Astrocyte (in vitro differentiated cells and primary cell): ENCODE data around the gene COL12A1. TPM values are rescaled to one million over a fixed set of nuclear protein-coding genes. Genes with fewer than 3 reads are reported as not detected.
A peak's percentile ranks its signal among the peaks of the same experiment; 100 is the strongest.

Experiments
- DNase-seq: peaks from one replicate; pipeline ENCODE4 v3.0.0-alpha.2; 2010; ENCODE audit warnings: low read depth
- FAIRE-seq: peaks from 2 replicates; lab custom pipeline; 2011; peaks lifted over from hg19 to GRCh38; lab: Jason Lieb, UNC
- H2AFZ ChIP-seq: 2 replicates; pipeline ENCODE4 v1.6.0; 2012; ENCODE audit warnings: low read depth, low read length, inconsistent platforms
- H3K27ac ChIP-seq: 2 replicates; pipeline ENCODE4 v1.5.1; 2011; ENCODE audit warnings: low read depth, low read length, inconsistent platforms
- H3K27me3 ChIP-seq: 2 replicates; pipeline ENCODE4 v1.6.0; 2011; ENCODE audit warnings: low read length, inconsistent platforms; ENCODE audit not compliant: insufficient read depth
- H3K36me3 ChIP-seq: 2 replicates; pipeline ENCODE4 v1.5.1; 2011; ENCODE audit warnings: low read length, inconsistent platforms; ENCODE audit not compliant: insufficient read depth
- H3K4me1 ChIP-seq: 2 replicates; pipeline ENCODE4 v1.5.1; 2011; ENCODE audit warnings: low read length, inconsistent platforms; ENCODE audit not compliant: insufficient read depth
- H3K4me2 ChIP-seq: 2 replicates; pipeline ENCODE4 v1.6.0; 2012; ENCODE audit warnings: low read length, inconsistent platforms
- H3K4me3 ChIP-seq: 2 replicates; pipeline ENCODE4 v1.5.1; 2011; ENCODE audit warnings: low read depth, mild to moderate bottlenecking, low read length, inconsistent platforms; ENCODE audit not compliant: insufficient read depth
- H3K79me2 ChIP-seq: 2 replicates; pipeline ENCODE4 v1.6.0; 2012; ENCODE audit warnings: mild to moderate bottlenecking, low read length, inconsistent platforms; ENCODE audit not compliant: insufficient read depth
- H3K9ac ChIP-seq: 2 replicates; pipeline ENCODE4 v1.6.0; 2012; ENCODE audit warnings: mild to moderate bottlenecking, low read length, inconsistent platforms
- H3K9me3 ChIP-seq: 2 replicates; pipeline ENCODE4 v1.5.1; 2012; ENCODE audit warnings: low read depth, mild to moderate bottlenecking, low read length, inconsistent platforms; ENCODE audit not compliant: insufficient read depth
- H4K20me1 ChIP-seq: 2 replicates; pipeline ENCODE4 v1.6.0; 2012; ENCODE audit warnings: low read length, inconsistent platforms; ENCODE audit not compliant: insufficient read depth
- H3K27ac Mint-ChIP-seq: one replicate; pipeline ENCODE4 v1.8.0; 2021; ENCODE audit warnings: mild to moderate bottlenecking, mixed read lengths; ENCODE audit not compliant: unreplicated experiment
- H3K27me3 Mint-ChIP-seq: one replicate; pipeline ENCODE4 v1.8.0; 2021; ENCODE audit warnings: low read depth, mixed read lengths; ENCODE audit not compliant: unreplicated experiment
- H3K36me3 Mint-ChIP-seq: one replicate; pipeline ENCODE4 v1.8.0; 2021; ENCODE audit warnings: low read depth, mixed read lengths; ENCODE audit not compliant: unreplicated experiment
- H3K4me1 Mint-ChIP-seq: one replicate; pipeline ENCODE4 v1.8.0; 2021; ENCODE audit warnings: low read depth, mixed read lengths; ENCODE audit not compliant: unreplicated experiment
- H3K4me3 Mint-ChIP-seq: one replicate; pipeline ENCODE4 v1.8.0; 2021; ENCODE audit warnings: mild to moderate bottlenecking, moderate library complexity, mixed read lengths; ENCODE audit not compliant: unreplicated experiment
- H3K9me3 Mint-ChIP-seq: one replicate; pipeline ENCODE4 v1.8.0; 2021; ENCODE audit warnings: mild to moderate bottlenecking, mixed read lengths; ENCODE audit not compliant: unreplicated experiment
- EZH2 ChIP-seq: IDR thresholded peaks from 2 replicates; pipeline ENCODE4 v1.6.1; 2012; ENCODE audit warnings: mild to moderate bottlenecking, low read length, inconsistent platforms; ENCODE audit not compliant: insufficient read depth
- total RNA-seq: library from RNA; stranded (reverse); gene quantifications from 2 replicates; pipeline ENCODE4 v1.2.1, GENCODE V29; 2021
- TF ChIP-seq, protein P1 (sequence below): IDR thresholded peaks from 2 replicates; pipeline ENCODE4 v1.5.1; 2011; ENCODE audit warnings: low read depth, mild to moderate bottlenecking, inconsistent platforms, low read length, moderate library complexity; ENCODE audit not compliant: insufficient read depth

The COL12A1 gene
- total RNA-seq, 1 donor from 2014 or later, result 106 TPM

DNA sequence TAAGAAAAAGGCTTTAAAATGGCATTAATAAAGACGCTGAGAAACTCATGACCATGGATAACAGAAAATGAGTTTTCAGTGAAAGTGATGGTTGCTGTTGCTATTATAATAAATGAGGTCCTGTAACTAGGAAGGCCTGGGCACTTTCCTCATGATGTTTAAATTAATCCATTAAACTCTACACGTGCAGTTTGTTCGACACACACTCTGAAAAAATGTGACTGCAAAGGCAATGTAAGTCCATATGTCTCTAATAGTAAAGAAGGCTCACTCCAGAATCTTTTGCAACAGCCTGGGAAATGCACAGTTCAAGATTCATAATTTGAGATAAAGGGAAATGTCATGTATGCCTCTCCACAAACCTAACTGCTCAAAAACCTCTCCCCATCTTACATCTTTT is 153.4 kb downstream of the COL12A1 start:
- no peak for FAIRE-seq
- no peak overlapping the region for H3K4me3 Mint-ChIP-seq
- no peaks in the 10 kb centered on the region for H3K36me3 Mint-ChIP-seq

DNA sequence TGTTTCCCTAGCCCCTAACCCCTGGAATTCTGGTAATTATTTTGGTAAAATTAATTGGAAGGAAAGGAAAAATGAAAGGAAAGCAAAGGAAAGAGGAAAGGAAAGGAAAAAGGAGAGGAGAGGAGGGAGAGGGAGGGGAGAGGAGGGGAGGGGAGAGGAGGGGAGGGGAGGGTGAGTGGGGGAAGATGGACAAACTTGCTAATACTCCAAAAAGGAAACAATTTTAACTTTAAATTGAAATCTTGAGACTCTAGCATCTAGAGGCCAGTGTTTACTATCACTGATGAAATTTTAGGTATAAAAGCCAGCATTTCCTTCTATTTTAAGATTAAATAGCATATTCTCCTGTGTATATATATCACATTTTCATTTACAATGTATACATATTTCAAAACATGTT is 156.5 kb downstream of the COL12A1 start:
- Histone ChIP-seq H3K4me1 (no peaks in the 10 kb centered on the region), H3K79me2 (no peaks in the 10 kb centered on the region), H3K36me3 (no peaks in the 10 kb centered on the region), H3K4me2 (no peak overlapping the region), H3K9me3 (no peaks in the 10 kb centered on the region), H2AFZ (no peak overlapping the region), H4K20me1 (no peaks in the 10 kb centered on the region), H3K27ac (no peak overlapping the region), H3K9ac (no peak overlapping the region), H3K27me3 (no peaks in the 10 kb centered on the region), H3K4me3 (no peak overlapping the region)
- DNase-seq (no peak), FAIRE-seq (no peak)
- Mint-ChIP-seq H3K4me1 (peaks cover 1% of the 10 kb centered on the region), H3K36me3 (peaks cover 1% of the 10 kb centered on the region), H3K27me3 (no peaks in the 10 kb centered on the region), H3K27ac (no peak overlapping the region), H3K4me3 (no peak overlapping the region), H3K9me3 (peaks cover 6% of the 10 kb centered on the region)
- TF ChIP-seq EZH2, result no peak
- TF ChIP-seq, protein P1, sequence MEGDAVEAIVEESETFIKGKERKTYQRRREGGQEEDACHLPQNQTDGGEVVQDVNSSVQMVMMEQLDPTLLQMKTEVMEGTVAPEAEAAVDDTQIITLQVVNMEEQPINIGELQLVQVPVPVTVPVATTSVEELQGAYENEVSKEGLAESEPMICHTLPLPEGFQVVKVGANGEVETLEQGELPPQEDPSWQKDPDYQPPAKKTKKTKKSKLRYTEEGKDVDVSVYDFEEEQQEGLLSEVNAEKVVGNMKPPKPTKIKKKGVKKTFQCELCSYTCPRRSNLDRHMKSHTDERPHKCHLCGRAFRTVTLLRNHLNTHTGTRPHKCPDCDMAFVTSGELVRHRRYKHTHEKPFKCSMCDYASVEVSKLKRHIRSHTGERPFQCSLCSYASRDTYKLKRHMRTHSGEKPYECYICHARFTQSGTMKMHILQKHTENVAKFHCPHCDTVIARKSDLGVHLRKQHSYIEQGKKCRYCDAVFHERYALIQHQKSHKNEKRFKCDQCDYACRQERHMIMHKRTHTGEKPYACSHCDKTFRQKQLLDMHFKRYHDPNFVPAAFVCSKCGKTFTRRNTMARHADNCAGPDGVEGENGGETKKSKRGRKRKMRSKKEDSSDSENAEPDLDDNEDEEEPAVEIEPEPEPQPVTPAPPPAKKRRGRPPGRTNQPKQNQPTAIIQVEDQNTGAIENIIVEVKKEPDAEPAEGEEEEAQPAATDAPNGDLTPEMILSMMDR, result no peak

More for the DNA sequence above, 153.4 kb downstream of the COL12A1 start:
- no peaks in the 10 kb centered on the region for H3K4me1 Mint-ChIP-seq
- H3K27ac Mint-ChIP-seq, result no peak overlapping the region
- DNase-seq, result no peak
- no peaks in the 10 kb centered on the region for H3K27me3 Mint-ChIP-seq
- Histone ChIP-seq H3K36me3 (no peaks in the 10 kb centered on the region), H3K9me3 (no peaks in the 10 kb centered on the region), H4K20me1 (no peaks in the 10 kb centered on the region), H3K4me3 (no peak overlapping the region), H3K27me3 (no peaks in the 10 kb centered on the region), H3K79me2 (no peaks in the 10 kb centered on the region), H3K4me1 (no peaks in the 10 kb centered on the region), H2AFZ (no peak overlapping the region), H3K4me2 (no peak overlapping the region), H3K27ac (no peak overlapping the region), H3K9ac (no peak overlapping the region)
- no peak for TF ChIP-seq EZH2
- TF ChIP-seq, protein P1, result no peak
- peaks cover 4% of the 10 kb centered on the region for H3K9me3 Mint-ChIP-seq

DNA sequence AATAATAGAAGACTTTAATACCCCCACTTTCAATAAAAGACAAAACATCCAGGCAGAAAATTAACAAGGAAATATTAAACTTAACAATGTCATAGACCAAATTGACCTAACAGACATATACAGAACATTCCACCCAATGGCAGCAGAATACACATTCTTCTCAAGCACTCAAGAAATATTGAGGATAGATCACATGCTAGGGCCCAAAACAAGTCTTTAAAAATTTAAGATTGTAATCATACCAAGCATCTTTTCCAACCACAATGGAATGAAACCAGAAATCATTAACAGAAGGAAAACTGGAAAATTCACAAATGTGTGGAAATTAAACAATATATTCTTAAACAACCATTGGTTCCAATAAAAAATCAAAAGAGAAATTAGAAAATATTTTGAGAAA is 161.0 kb downstream of the COL12A1 start:
- peak overlapping the region; percentile 64 for H3K27ac Mint-ChIP-seq
- FAIRE-seq, result no peak

More for the DNA sequence above, 161.0 kb downstream of the COL12A1 start:
- peak; percentile 14 for DNase-seq
- H3K9me3 Mint-ChIP-seq, result peaks cover 20% of the 10 kb centered on the region
- no peaks in the 10 kb centered on the region for H3K9me3 ChIP-seq
- TF ChIP-seq, protein P1, result no peak
- no peak for TF ChIP-seq EZH2
- H3K27ac ChIP-seq, result no peak overlapping the region
- H3K9ac ChIP-seq, result no peak overlapping the region
- no peaks in the 10 kb centered on the region for H3K36me3 ChIP-seq
- H3K4me2 ChIP-seq, result no peak overlapping the region
- H3K4me3 Mint-ChIP-seq, result no peak overlapping the region
- H3K4me1 Mint-ChIP-seq, result peaks cover 1% of the 10 kb centered on the region
- H3K79me2 ChIP-seq, result no peaks in the 10 kb centered on the region
- H4K20me1 ChIP-seq, result no peaks in the 10 kb centered on the region
- H3K4me1 ChIP-seq, result no peaks in the 10 kb centered on the region
- H3K4me3 ChIP-seq, result no peak overlapping the region
- no peaks in the 10 kb centered on the region for H3K27me3 ChIP-seq
- H3K36me3 Mint-ChIP-seq, result peaks cover 4% of the 10 kb centered on the region
- no peak overlapping the region for H2AFZ ChIP-seq
- no peaks in the 10 kb centered on the region for H3K27me3 Mint-ChIP-seq
